ENCODE measurements around the gene ZNF705A.

DNA sequence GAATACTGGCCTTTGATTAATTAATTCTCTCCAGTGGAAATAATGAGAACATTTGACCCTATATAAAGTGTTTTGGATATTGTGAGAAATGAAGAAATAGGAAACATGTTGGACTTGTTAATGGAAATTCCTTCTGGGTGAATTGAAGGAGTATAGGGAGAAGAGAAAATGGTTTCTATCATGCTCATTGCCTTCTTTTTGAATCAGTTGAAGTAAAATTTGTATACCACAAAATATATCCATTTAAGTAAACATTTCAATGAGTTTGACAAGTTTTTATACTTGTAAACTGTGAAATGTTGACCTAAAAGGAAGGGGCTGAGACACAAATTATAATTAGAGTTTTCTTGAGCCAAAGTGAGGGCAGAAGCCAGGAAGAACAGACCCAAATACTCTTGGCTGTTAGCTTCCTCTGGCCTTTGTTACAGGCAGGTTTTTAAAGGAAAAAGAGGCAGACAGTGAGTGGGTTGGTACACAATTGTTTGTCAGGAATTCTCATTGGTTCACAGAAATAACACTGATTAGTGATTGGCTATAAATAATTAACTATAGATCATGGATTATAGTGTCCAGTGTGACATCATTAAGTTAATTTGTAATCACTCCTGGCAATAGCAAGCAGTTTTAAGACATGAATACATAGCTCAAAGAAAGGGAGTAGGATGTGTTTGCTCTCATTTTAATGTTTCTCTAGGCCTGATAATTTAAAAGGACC is 826 bp downstream of the ZNF705A start:
- TF ChIP-seq CTCF (IDR thresholded peaks at IDR 0.05) (no peak), POLR2A (IDR thresholded peaks at IDR 0.05) (no peak)

Measured in stomach (tissue), 4 donors.